HepG2 (cell line): ENCODE measurements around the gene SYTL2. TPM values are rescaled to one million over a fixed set of nuclear protein-coding genes. Genes with fewer than 3 reads are reported as not detected.

Experiments used
- ASH2L ChIP-seq: fragments of 300-600, 200-600 bp; sonication (generic); IDR thresholded peaks from 2 replicates; pipeline ENCODE4 v1.7.0; 2017; ENCODE audit warnings: low read depth, mild to moderate bottlenecking, moderate library complexity, mixed read lengths, low read length; ENCODE audit not compliant: insufficient read length
- BRCA1 ChIP-seq: sonication (generic); formaldehyde crosslinking; IDR thresholded peaks from 2 replicates; pipeline ENCODE4 v1.4.0; 2020; ENCODE audit warnings: missing genetic modification reagents
- ESRRA ChIP-seq: sonication (generic); formaldehyde crosslinking; IDR thresholded peaks from 2 replicates; pipeline ENCODE4 v1.5.1; 2020; ENCODE audit warnings: mild to moderate bottlenecking, low read depth, missing genetic modification reagents
- HOMEZ ChIP-seq: IDR thresholded peaks from 2 replicates; pipeline ENCODE4 v1.6.1; 2016; ENCODE audit warnings: low read depth
- MAFK ChIP-seq, 2 experiments: IDR thresholded peaks in 1 of 2; conservative IDR thresholded peaks in 1 of 2; 2 replicates each; pipeline ENCODE4 v1.6.1; 2011; ENCODE audit warnings: improper control_type of control experiment in 2 of 2, low read length in 2 of 2
- MAZ ChIP-seq, 2 experiments: sonication (generic) in 1 of 2; formaldehyde crosslinking in 1 of 2; IDR thresholded peaks; 2 replicates each; pipeline versions ENCODE4 v1.5.0 to v1.6.1; 2012 to 2020; ENCODE audit warnings: low read depth in 2 of 2, mild to moderate bottlenecking in 2 of 2, borderline replicate concordance in 1 of 2, improper control_type of control experiment in 1 of 2, low read length in 1 of 2, missing genetic modification reagents in 1 of 2, moderate library complexity in 1 of 2
- MLLT10 ChIP-seq: sonication (generic); formaldehyde crosslinking; IDR thresholded peaks from 2 replicates; pipeline ENCODE4 v1.4.0; 2020; ENCODE audit warnings: missing genetic modification reagents
- STAT5B ChIP-seq: sonication (generic); formaldehyde crosslinking; IDR thresholded peaks from 2 replicates; pipeline ENCODE4 v1.4.0; 2020; ENCODE audit warnings: missing genetic modification reagents
- THAP7 ChIP-seq: sonication (generic); formaldehyde crosslinking; IDR thresholded peaks from 2 replicates; pipeline ENCODE4 v1.8.1; 2023; ENCODE audit warnings: mild to moderate bottlenecking, missing genetic modification reagents
- ZBTB7A ChIP-seq: sonication (generic); formaldehyde crosslinking; IDR thresholded peaks from 2 replicates; pipeline ENCODE4 v1.8.0; 2022; ENCODE audit warnings: mild to moderate bottlenecking, missing genetic modification reagents
- ZBTB7B ChIP-seq: sonication (generic); formaldehyde crosslinking; IDR thresholded peaks from 2 replicates; pipeline ENCODE4 v1.4.0; 2020; ENCODE audit warnings: missing genetic modification reagents
- ZMAT3 ChIP-seq: sonication (generic); formaldehyde crosslinking; conservative IDR thresholded peaks from 2 replicates; pipeline ENCODE4 v1.7.0; 2021; ENCODE audit warnings: missing genetic modification reagents
- ZNF205 ChIP-seq: IDR thresholded peaks from 2 replicates; pipeline ENCODE4 v1.6.1; 2018; ENCODE audit warnings: missing biosample characterization, missing genetic modification reagents
- ZNF280B ChIP-seq: sonication (generic); formaldehyde crosslinking; IDR thresholded peaks from 2 replicates; pipeline ENCODE4 v1.5.0; 2020; ENCODE audit warnings: missing genetic modification reagents, mild to moderate bottlenecking, borderline replicate concordance
- ZNF337 ChIP-seq: sonication (generic); formaldehyde crosslinking; IDR thresholded peaks from 2 replicates; pipeline ENCODE4 v1.5.1; 2020; ENCODE audit warnings: missing genetic modification reagents, low read depth, mild to moderate bottlenecking, borderline replicate concordance
- ZNF616 ChIP-seq: sonication (generic); formaldehyde crosslinking; IDR thresholded peaks from 2 replicates; pipeline ENCODE4 v1.5.0; 2020; ENCODE audit warnings: low read depth, mild to moderate bottlenecking, missing genetic modification reagents
- ZNF780A ChIP-seq: sonication (generic); formaldehyde crosslinking; IDR thresholded peaks from 2 replicates; pipeline ENCODE4 v1.8.0; 2022; ENCODE audit warnings: mild to moderate bottlenecking, missing genetic modification reagents, moderate library complexity
- polyA plus RNA-seq, 8 experiments: library from polyadenylated mRNA; depleted of rRNA in 3 of 8; stranded (reverse) in 7 of 8; unstranded in 1 of 8; fragments of >200 nt; fragmentation: Illumina TruSeq in 4 of 8; extraction: Trizol in 4 of 8; gene quantifications; 2 replicates each; pipeline versions ENCODE4 v1.2.1 to v1.2.3, GENCODE V29; 2011 to 2016; ENCODE audit warnings: low read depth in 4 of 8, missing spikeins in 1 of 8, mixed read lengths in 1 of 8; ENCODE audit not compliant: insufficient read depth in 1 of 8
- total RNA-seq, 5 experiments: library from RNA; depleted of rRNA; stranded (reverse); fragments of >200 nt; fragmentation: Illumina TruSeq; extraction: Trizol; gene quantifications; 2 replicates each; pipeline ENCODE4 v1.2.3, GENCODE V29; 2016; ENCODE audit warnings: low read depth in 1 of 5
- TF ChIP-seq, protein P1 (sequence below): IDR thresholded peaks from 2 replicates; pipeline ENCODE4 v1.6.1; 2018; ENCODE audit warnings: missing genetic modification reagents
- TF ChIP-seq, protein P2 (sequence below): sonication (generic); formaldehyde crosslinking; IDR thresholded peaks from 2 replicates; pipeline ENCODE4 v1.5.0; 2020; ENCODE audit warnings: mild to moderate bottlenecking, missing genetic modification reagents, moderate library complexity
- TF ChIP-seq, protein P3 (sequence below): sonication (generic); formaldehyde crosslinking; IDR thresholded peaks from 2 replicates; pipeline ENCODE4 v1.4.0; 2020; ENCODE audit warnings: mild to moderate bottlenecking, missing genetic modification reagents, borderline replicate concordance

SYTL2 gene
- total and polyA plus RNA-seq, 2 of the 13 experiments (the other 11 are each of a cell fraction or from before 2014, with no cell fraction given): 0.77 to 0.90 TPM

GRCh38 chr11:85647604-85648299 lies 163.2 kb downstream of the SYTL2 start, which contains the start of gene TMEM126A (continued):
- TF ChIP-seq MAFK (conservative IDR thresholded peaks at IDR 0.05 in 1 of 2, IDR thresholded peaks at IDR 0.05 in 1 of 2; ENCODE audit: low read length in 2 of 2) (no peak), ZNF780A (no peak), ZMAT3 (CRISPR knock-in tag) (peak; percentile 87), ZBTB7B (CRISPR knock-in tag) (no peak), ASH2L (peak; percentile 89), STAT5B (CRISPR knock-in tag) (no peak), HOMEZ (CRISPR knock-in tag) (peak; percentile 46; the same call in 1 of the 2 replicates), ZNF337 (CRISPR knock-in tag) (no peak), THAP7 (CRISPR knock-in tag) (peak; percentile 76; the same call in 1 of the 2 replicates), ESRRA (CRISPR knock-in tag) (no peak), ZNF280B (no peak), MAZ (IDR thresholded peaks at IDR 0.05; ENCODE audit: borderline replicate concordance, low read depth, low read length) (no peak), MAZ (CRISPR knock-in tag; IDR thresholded peaks at IDR 0.05; ENCODE audit: low read depth) (peak; percentile 72), MLLT10 (CRISPR knock-in tag) (no peak), ZNF616 (CRISPR knock-in tag) (0 out of 2 replicates have a peak, but pooled peaks have one; percentile 35), ZNF205 (CRISPR knock-in tag) (no peak), BRCA1 (CRISPR knock-in tag) (no peak), ZBTB7A (CRISPR knock-in tag) (no peak)
- TF ChIP-seq, protein P1, sequence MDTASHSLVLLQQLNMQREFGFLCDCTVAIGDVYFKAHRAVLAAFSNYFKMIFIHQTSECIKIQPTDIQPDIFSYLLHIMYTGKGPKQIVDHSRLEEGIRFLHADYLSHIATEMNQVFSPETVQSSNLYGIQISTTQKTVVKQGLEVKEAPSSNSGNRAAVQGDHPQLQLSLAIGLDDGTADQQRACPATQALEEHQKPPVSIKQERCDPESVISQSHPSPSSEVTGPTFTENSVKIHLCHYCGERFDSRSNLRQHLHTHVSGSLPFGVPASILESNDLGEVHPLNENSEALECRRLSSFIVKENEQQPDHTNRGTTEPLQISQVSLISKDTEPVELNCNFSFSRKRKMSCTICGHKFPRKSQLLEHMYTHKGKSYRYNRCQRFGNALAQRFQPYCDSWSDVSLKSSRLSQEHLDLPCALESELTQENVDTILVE (CRISPR knock-in tag): peak; percentile 60; the same call in 1 of the 2 replicates
- TF ChIP-seq, protein P2, sequence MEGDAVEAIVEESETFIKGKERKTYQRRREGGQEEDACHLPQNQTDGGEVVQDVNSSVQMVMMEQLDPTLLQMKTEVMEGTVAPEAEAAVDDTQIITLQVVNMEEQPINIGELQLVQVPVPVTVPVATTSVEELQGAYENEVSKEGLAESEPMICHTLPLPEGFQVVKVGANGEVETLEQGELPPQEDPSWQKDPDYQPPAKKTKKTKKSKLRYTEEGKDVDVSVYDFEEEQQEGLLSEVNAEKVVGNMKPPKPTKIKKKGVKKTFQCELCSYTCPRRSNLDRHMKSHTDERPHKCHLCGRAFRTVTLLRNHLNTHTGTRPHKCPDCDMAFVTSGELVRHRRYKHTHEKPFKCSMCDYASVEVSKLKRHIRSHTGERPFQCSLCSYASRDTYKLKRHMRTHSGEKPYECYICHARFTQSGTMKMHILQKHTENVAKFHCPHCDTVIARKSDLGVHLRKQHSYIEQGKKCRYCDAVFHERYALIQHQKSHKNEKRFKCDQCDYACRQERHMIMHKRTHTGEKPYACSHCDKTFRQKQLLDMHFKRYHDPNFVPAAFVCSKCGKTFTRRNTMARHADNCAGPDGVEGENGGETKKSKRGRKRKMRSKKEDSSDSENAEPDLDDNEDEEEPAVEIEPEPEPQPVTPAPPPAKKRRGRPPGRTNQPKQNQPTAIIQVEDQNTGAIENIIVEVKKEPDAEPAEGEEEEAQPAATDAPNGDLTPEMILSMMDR (CRISPR knock-in tag): no peak; the same call in 1 of the 2 replicates
- TF ChIP-seq, protein P3, sequence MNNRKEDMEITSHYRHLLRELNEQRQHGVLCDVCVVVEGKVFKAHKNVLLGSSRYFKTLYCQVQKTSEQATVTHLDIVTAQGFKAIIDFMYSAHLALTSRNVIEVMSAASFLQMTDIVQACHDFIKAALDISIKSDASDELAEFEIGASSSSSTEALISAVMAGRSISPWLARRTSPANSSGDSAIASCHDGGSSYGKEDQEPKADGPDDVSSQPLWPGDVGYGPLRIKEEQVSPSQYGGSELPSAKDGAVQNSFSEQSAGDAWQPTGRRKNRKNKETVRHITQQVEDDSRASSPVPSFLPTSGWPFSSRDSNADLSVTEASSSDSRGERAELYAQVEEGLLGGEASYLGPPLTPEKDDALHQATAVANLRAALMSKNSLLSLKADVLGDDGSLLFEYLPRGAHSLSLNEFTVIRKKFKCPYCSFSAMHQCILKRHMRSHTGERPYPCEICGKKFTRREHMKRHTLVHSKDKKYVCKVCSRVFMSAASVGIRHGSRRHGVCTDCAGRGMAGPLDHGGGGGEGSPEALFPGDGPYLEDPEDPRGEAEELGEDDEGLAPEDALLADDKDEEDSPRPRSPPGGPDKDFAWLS (CRISPR knock-in tag): no peak
